GM18526 (cell line): ENCODE results near the gene NCAPG.

Experiments
- POLR2A ChIP-seq: IDR thresholded peaks from 3 replicates; pipeline ENCODE4 v1.6.1; 2011; ENCODE audit not compliant: insufficient read length; ENCODE audit errors: extremely low read depth

Gene NCAPG

GRCh38 chr4:17810260-17811077 is at the start of gene NCAPG, which contains the start of gene DCAF16:
Gene NCAPG, plus strand, starts transcription at chr4:17810979. Its CDS starts 99 bp downstream, at chr4:17811078.
Gene DCAF16, minus strand, starts transcription at chr4:17810757. Its CDS starts 6,616 bp downstream, at chr4:17804141.
- TF ChIP-seq POLR2A, result peak; percentile 96

GRCh38 chr4:17761062-17761461 is 49.7 kb upstream of the NCAPG start:
- no peak for TF ChIP-seq POLR2A

- TF ChIP-seq POLR2A, result no peak
These were observed 48.1 kb upstream of the NCAPG start for GRCh38 chr4:17762726-17763125.

GRCh38 chr4:17763416-17763815 is 47.4 kb upstream of the NCAPG start:
- TF ChIP-seq POLR2A, result no peak

- TF ChIP-seq POLR2A, result no peak
These were observed 46.8 kb upstream of the NCAPG start for GRCh38 chr4:17763931-17764330.

GRCh38 chr4:17765514-17766286 is 45.1 kb upstream of the NCAPG start:
- TF ChIP-seq POLR2A, result no peak

GRCh38 chr4:17766826-17767458 is 43.8 kb upstream of the NCAPG start:
- TF ChIP-seq POLR2A, result no peak

DNA sequence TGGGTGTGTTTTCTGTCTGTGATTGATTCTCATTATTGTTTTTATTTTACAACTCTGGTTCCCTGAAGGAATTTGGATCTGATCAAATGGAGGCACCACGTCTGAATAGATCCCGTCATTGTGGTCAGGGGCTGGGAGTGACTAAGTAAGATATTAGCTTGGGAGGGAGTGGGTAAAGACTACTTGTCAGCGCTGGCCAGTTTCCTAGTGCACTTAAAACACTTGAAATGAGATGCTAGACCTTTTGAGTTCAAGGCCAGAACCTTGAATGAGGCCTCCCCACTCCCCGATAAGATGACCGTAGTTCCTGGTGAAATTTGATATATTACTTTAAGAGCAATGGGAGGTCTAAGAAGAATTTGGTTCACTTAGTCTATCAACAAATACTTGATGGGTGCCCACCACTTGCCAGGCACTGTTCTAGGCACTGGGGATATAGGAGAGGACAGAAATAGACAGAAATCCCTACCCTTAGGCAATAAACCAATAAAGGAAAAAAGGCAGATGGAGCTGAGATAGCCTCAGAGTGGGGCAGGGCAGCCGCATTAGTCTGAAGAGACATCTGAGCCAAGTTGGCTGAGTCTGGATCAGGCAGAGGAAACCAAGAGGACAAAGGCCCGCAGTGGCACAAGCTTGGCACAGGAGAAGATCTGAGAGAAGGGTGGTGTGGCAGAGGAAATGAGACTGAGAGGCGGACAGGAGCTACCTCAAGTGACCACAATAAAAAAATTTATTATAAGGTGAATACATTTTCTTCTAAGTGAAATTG is 41.2 kb upstream of the NCAPG start:
- TF ChIP-seq POLR2A, result no peak

DNA sequence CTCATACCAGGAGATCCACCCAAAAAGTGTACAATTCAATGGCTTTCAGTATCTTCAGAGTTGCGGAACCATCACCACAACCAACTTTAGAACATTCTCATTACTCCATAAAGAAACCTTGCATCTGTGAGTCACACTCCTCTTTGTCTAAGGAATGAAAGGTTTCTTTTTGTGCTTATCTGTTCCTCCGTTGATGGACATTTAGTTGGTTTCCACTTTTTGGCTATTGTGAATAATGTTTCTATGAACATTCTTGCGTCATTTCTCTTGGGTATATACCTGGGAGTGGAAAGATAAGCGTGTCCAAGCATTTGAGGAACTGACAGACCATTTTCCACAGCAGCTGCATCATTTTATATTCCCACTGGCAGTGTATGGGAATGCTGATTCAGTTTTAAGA is 39.9 kb upstream of the NCAPG start:
- no peak for TF ChIP-seq POLR2A

GRCh38 chr4:17771284-17771908 is 39.4 kb upstream of the NCAPG start:
- no peak for TF ChIP-seq POLR2A

GRCh38 chr4:17773135-17773698 is 37.6 kb upstream of the NCAPG start:
- no peak for TF ChIP-seq POLR2A

- TF ChIP-seq POLR2A, result no peak
These were observed 32.3 kb upstream of the NCAPG start for GRCh38 chr4:17778431-17778830.

DNA sequence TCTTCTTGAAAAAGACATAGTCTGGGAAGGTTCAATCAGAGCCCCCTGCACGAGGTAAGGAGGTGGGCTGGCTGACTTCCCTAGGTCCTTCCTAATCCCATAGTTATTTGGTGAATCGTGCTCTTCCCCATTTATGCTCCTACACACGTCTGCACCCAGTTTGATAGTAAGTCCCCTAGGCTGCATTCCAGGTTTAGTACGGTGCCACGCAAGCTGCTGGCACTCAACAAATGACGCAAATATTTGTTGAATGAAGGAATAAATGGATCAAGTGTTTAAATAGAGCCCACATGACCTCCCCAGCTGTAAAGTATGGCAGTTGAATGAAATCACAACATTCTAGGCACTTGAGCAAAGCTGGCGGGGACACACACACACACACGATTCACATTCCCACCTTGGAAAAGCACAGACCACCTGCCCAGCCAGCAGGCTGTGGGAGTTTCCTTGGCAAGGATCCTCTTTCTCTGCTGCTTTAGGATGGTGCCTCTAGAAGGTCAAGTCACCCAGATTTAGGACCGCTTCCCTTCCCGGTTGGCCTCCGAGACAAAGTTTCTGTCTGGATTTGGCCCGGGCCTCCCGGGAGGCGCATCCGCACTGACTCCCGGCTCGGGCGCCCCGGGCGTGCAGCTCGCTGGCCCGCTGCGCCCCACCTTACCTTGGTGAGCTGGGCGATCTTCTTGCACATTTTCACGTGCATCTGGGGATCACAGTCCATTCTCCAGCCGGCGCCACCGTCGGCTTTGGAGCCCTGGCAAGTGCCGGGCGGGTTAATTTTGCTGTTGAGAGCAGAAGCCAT is 30.1 kb upstream of the NCAPG start:
- no peak for TF ChIP-seq POLR2A
